Upper lobe of left lung (tissue), 4 donors: ENCODE measurements around the gene UCK2.

Experiments
- CTCF ChIP-seq, 6 experiments: fragments of 450-650 bp in 4 of 6; fragments of 200-600 bp in 2 of 6; sonication (generic) in 2 of 6; IDR thresholded peaks; one replicate each; pipeline ENCODE4 v1.5.1; 2016 to 2019; ENCODE audit warnings: antibody characterized with exemption in 6 of 6
- EP300 ChIP-seq, 4 donors: sonication (generic); formaldehyde crosslinking; IDR thresholded peaks; one replicate each; pipeline ENCODE4 v1.5.1; 2017; ENCODE audit warnings: antibody characterized with exemption in 4 of 4, control low read depth in 2 of 4
- POLR2AphosphoS5 ChIP-seq, 2 donors: sonication (generic); formaldehyde crosslinking; IDR thresholded peaks; one replicate each; pipeline ENCODE4 v1.5.1; 2017; ENCODE audit warnings: antibody characterized with exemption in 2 of 2

- TF ChIP-seq POLR2AphosphoS5 (IDR thresholded peaks at IDR 0.05) (no peak), CTCF (IDR thresholded peaks at IDR 0.05) (no peak), EP300 (IDR thresholded peaks at IDR 0.05) (no peak)
Measured at GRCh38 chr1:165877411-165877810, 50.0 kb downstream of the UCK2 start.
